ENCODE measurements around the gene DAND5. TPM values are rescaled to one million over a fixed set of nuclear protein-coding genes. Genes with fewer than 3 reads are reported as not detected.
"Not testable (repeated sequence)": the region's sequence is repeated elsewhere in the genome, so short reads cannot be mapped to it uniquely, and the experiment has no call there.

DAND5 gene
- total RNA-seq, 2 donors from 2014 or later: 5.2 to 7.0 TPM

DNA sequence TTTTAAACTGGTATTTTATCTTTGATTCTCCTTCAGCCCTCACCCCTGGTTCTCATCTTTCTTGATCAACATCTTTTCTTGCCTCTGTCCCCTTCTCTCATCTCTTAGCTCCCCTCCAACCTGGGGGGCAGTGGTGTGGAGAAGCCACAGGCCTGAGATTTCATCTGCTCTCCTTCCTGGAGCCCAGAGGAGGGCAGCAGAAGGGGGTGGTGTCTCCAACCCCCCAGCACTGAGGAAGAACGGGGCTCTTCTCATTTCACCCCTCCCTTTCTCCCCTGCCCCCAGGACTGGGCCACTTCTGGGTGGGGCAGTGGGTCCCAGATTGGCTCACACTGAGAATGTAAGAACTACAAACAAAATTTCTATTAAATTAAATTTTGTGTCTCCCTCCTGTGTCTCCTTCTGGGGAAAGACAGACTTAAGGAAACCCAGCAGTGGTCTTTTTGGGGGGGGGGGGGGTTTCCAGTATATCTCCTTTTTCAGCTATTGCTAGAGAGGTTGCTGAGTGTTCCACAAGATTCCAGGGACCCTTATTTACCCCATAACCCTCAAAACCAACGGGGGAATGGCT lies 25.2 kb upstream of the DAND5 start:
- intact Hi-C loops (cut with DNase I): no loop called here
- no peak for ATAC-seq
- no peak for DNase-seq

DNA sequence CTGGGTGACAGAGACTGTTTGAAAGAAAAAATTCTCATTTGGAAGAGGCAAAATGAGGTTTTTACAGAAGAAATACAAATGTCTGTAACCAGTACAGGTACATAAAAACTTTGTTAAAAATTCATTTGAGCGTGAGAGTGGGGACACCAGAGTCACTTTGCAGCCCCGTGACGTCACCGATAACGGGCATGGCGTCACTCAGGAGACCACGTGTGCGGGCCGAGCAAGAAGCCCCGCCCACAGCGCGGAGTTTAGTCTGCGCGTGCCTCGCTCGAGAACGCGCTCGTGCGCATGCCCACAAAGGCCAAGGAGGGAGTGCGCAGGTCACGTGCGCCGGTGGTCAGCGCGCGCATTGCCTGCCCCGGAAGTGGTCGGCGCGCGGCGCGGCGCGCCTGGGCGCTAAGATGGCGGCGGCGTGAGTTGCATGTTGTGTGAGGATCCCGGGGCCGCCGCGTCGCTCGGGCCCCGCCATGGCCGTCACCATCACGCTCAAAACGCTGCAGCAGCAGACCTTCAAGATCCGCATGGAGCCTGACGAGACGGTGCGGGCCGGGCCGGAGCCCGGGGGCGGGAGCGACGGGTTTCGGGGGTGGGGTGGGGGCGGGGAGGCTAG lies 23.8 kb upstream of the DAND5 start, which contains the start of gene RAD23A:
Gene RAD23A, plus strand, starts transcription at position 384 of the 613 bp plus-strand sequence. Its CDS starts 87 bp downstream, at position 471.
- ATAC-seq (peak; percentile 93 to 97), DNase-seq (peak; percentile 99)
- intact Hi-C loops (cut with DNase I): no loop called here

DNA sequence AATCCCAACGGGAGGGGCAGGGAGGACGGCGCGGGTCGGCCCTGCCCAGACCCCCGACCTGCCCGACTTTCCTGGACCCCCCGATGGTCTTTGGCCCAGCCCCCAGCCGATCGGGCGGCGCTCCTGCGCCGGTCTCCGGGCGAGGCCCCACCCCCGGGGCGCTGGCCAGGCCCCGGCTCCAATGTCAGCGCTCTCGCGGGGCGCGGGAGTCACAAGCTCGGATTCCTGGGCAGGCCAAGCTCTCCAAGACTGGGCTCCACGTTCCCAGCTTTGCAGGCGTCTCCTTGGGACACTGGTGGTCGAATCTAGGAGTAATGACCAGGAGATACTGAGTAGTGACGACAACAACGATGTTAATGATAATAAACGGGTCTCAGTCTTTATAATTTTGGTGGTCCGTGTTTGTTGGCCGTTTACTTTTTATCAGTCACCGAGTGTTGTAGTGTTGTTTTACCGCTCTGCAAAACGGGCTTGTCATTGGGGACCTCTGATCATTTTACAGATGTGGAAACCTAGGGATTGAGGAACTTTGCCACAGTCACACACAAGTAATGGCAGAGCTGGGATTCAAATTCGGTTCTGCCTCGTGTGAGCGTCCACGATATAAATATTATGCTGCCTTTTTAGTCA lies 23.2 kb upstream of the DAND5 start:
- peak; percentile 85 for ATAC-seq
- peak; percentile 82 for DNase-seq
- intact Hi-C loops (cut with DNase I): no loop called here

GRCh38 chr19:12946731-12947496 lies 22.5 kb upstream of the DAND5 start:
- ATAC-seq (no peak), DNase-seq (no peak)
- intact Hi-C loops (cut with DNase I): no loop called here

- intact Hi-C loops (cut with DNase I): no loop called here
- DNase-seq (no peak), ATAC-seq (no peak)
Observed at GRCh38 chr19:12947702-12948611, 21.4 kb upstream of the DAND5 start.

DNA sequence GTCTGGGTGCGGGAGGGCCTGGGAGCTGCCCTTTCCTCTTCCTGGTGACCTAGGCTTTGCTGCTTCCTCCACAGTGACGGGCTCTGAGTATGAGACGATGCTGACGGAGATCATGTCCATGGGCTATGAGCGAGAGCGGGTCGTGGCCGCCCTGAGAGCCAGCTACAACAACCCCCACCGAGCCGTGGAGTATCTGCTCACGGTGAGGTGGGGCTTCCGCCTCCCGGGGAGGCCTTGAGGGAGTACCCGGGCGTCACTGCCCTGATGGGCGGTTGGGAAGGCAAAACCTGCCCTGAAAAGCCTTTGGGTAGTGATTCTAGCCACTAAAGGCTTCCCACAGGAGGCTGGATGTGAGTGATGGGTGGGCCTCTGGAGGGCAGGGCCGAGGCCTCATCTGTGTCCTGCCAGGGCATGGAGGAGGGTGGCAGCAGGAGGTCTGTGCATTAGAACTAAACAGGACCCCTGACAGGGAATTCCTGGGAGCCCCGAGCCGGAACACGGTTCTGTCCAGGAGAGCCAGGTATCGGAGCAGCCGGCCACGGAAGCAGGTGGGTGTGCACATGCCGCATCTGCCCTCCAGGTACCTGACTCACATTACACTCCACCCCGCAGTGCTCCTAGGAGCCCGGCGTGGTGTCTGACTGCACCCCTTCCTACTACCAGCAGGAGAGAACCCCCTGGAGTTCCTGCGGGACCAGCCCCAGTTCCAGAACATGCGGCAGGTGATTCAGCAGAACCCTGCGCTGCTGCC lies 20.6 kb upstream of the DAND5 start:
- DNase-seq (no peak), ATAC-seq (no peak)
- intact Hi-C loops (cut with DNase I): no loop called here

DNA sequence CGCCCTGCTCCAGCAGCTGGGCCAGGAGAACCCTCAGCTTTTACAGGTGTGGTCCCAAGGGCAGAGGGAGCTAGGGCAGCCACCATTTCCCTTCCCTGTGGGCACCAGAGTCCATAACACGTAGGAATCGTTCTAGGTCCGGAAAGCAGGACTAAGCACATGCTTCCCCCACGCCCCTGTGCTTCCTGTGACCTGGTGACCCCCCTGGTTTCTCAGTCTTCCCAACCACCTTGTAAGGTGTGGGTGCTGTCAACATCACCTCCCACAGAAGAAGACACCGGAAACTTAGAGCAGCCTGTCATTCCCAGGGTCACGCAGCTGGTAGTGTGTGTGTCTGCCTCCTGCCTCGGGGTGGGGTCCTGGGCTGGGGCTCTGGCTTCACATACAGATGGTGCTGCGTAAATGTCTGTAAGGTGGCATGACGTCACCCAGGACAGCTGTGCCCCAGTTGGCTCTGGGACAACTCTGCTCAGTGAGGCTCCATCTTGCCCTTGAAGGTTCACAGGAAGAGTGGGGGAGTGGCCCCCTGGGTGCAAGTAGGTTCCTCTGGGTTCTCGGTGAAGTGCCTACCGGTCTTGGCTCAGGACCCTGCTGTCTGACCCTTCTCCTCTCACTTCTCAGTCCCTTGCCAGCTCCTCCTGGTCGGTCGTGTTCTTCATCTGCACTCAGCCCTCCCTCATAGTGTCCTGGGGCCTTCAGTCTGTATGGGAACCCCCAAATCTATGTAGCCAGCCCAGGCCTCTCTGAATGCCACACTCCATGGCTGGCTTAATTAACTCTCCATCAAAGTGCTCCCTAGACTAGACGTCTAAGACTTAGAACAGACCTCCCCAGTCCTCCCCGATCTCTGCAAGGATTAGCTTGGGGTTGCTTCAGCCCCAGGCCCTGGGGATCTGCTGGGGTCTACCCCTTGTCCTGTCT lies 19.8 kb upstream of the DAND5 start:
- no peak for DNase-seq
- intact Hi-C loops (cut with DNase I): no loop called here
- no peak for ATAC-seq

GRCh38 chr19:12952050-12952449 lies 17.3 kb upstream of the DAND5 start:
- intact Hi-C loops (cut with DNase I); DNase-seq; ATAC-seq: not testable (repeated sequence)

GRCh38 chr19:12952488-12953137 lies 16.8 kb upstream of the DAND5 start:
- DNase-seq (peak; percentile 54), ATAC-seq (peak in 1 of 2 donors; percentile 15)
- intact Hi-C loops (cut with DNase I): no loop called here

DNA sequence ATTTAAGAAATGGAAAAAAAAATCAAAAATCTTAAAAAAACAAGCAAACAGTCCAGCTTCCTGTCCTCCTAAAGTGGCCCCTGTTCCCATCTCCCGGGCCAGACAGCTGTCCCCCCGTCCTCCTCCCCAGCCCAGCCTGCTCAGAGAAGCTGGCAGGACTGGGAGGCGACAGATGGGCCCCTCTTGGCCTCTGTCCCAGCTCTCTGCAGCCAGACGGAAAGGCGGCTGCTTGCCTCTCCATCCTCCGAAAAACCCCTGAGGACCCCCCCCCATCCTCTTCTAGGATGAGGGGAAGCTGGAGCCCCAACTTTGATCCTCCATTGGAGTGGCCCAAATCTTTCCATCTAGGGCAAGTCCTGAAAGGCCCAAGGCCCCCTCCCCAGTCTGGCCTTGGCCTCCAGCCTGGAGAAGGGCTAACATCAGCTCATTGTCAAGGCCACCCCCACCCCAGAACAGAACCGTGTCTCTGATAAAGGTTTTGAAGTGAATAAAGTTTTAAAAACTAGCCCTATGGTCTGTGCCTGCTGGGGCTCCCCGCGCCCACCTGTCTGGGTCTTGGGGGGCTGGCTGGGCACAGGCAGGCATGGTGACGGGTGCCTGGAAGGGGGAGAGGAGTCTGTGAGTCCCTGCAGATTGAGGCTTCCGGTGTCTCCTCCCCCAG lies 16.1 kb upstream of the DAND5 start:
- intact Hi-C loops (cut with DNase I): no loop called here
- peak; percentile 23 to 36 for ATAC-seq

DNA sequence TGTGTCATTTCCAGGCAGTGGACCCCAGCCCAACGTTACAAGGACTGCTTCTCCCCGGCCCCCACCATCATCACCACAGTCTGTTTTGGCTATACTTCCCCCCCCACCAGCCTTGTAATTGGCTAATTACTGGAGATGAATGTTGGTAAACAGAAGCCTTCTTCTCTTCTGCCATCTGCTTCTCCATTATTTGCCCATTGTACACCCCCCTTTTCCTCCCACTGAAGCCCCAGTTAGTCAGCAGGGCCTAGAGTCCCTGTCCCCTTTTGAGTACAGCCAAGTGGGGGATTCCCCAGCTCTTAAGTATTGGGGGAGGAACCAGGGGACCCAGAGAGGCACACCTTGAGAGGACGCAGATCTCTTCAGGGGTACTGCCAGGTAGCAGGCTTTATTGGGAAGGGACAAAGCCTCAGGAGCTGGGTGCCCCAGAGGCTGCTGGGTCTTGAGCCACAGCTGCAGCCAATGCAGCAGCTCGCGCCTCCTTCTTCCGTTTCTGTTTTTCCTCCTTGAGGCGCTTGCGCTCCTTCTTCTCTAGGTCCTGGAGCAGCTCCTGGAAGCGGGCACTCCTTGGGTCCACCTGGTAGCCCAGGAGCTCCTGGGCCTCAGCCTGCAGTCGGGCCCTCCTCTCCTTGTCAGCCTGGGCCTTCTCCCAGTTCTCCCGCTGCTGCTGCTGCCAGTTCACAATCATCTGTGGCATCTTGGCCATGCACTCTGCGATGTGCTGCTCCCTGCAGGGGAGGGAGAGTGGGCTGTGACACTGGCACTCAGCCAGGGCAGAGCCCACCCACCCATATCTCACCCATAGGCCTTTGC lies 15.4 kb upstream of the DAND5 start:
- DNase-seq (no peak), ATAC-seq (no peak)
- intact Hi-C loops (cut with DNase I): no loop called here

More for the DNA sequence above, 16.1 kb upstream of the DAND5 start:
- DNase-seq: peak; percentile 64

DNA sequence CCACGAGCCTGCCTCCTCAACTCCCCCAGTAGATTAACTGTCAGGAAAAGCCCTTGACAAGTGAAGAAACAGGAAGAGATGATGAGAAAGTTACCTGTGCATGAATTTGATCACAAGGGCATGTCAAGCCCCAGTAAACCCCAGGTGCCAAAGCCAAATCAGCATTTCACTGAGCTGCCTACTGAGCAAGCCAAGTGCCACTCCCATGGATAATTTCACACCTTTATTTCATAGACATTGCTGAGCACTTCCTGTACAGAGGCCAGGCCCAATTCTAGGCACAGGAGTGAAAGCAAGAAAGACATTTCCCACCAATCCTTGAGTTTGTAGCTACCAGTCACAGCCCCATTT lies 14.8 kb upstream of the DAND5 start:
- ATAC-seq (no peak), DNase-seq (no peak)
- intact Hi-C loops (cut with DNase I): no loop called here

- intact Hi-C loops (cut with DNase I); ATAC-seq; DNase-seq: not testable (repeated sequence)
Observed at GRCh38 chr19:12955575-12955974, 13.8 kb upstream of the DAND5 start.

- DNase-seq: no peak
- no peak for ATAC-seq
- intact Hi-C loops (cut with DNase I): no loop called here
Observed at GRCh38 chr19:12955996-12956395, 13.4 kb upstream of the DAND5 start.
